Ascending aorta (tissue), 2 donors: ENCODE measurements around the gene B3GNT8. TPM values are rescaled to one million over a fixed set of nuclear protein-coding genes. Genes with fewer than 3 reads are reported as not detected.
"Not testable (repeated sequence)": the region's sequence is repeated elsewhere in the genome, so short reads cannot be mapped to it uniquely, and the experiment has no call there.

ENCODE experiments used
- DNase-seq, 2 donors: peaks; one replicate each; pipeline ENCODE4 v3.0.0-alpha.2; 2019; ENCODE audit warnings: low spot score in 2 of 2
- H3K27ac ChIP-seq, 2 donors: fragments of 200-600 bp; sonication (generic); one replicate each; pipeline ENCODE4 v1.5.1; 2016 to 2017; ENCODE audit warnings: mild to moderate bottlenecking in 1 of 2
- H3K27me3 ChIP-seq: fragments of 200-600 bp; sonication (generic); one replicate; pipeline ENCODE4 v1.5.1; 2017
- H3K36me3 ChIP-seq, 2 donors: fragments of 200-600 bp; sonication (generic); one replicate each; pipeline ENCODE4 v1.5.1; 2016
- H3K4me1 ChIP-seq, 2 donors: fragments of 200-600 bp; sonication (generic); one replicate each; pipeline ENCODE4 v1.5.1; 2016 to 2017; ENCODE audit warnings: mild to moderate bottlenecking in 1 of 2
- H3K4me3 ChIP-seq, 2 donors: fragments of 200-600 bp; sonication (generic); one replicate each; pipeline ENCODE4 v1.5.1; 2016 to 2017; ENCODE audit warnings: mild to moderate bottlenecking in 1 of 2
- H3K9me3 ChIP-seq, 2 donors: fragments of 200-600 bp; sonication (generic); one replicate each; pipeline ENCODE4 v1.5.1; 2016
- intact Hi-C: fragments of 100-400 bp; cut with DNase I; formaldehyde crosslinking; loops from one replicate; pipeline ENCODE4 v1.15.1; 2023
- total RNA-seq: library from RNA; depleted of rRNA; stranded (reverse); fragments of >200 nt; gene quantifications from one replicate; pipeline ENCODE4 v1.1.0, GENCODE V29; 2016
- TF ChIP-seq, protein P1 (sequence below), 3 experiments: fragments of 200-600 bp in 2 of 3; fragments of 450-650 bp in 1 of 3; sonication (generic) in 2 of 3; IDR thresholded peaks; one replicate each; pipeline ENCODE4 v1.5.1; 2016 to 2019; ENCODE audit warnings: antibody characterized with exemption in 3 of 3, mild to moderate bottlenecking in 1 of 3, moderate library complexity in 1 of 3

The B3GNT8 gene
- total RNA-seq, 1 donor from 2014 or later = 3.7 TPM

DNA sequence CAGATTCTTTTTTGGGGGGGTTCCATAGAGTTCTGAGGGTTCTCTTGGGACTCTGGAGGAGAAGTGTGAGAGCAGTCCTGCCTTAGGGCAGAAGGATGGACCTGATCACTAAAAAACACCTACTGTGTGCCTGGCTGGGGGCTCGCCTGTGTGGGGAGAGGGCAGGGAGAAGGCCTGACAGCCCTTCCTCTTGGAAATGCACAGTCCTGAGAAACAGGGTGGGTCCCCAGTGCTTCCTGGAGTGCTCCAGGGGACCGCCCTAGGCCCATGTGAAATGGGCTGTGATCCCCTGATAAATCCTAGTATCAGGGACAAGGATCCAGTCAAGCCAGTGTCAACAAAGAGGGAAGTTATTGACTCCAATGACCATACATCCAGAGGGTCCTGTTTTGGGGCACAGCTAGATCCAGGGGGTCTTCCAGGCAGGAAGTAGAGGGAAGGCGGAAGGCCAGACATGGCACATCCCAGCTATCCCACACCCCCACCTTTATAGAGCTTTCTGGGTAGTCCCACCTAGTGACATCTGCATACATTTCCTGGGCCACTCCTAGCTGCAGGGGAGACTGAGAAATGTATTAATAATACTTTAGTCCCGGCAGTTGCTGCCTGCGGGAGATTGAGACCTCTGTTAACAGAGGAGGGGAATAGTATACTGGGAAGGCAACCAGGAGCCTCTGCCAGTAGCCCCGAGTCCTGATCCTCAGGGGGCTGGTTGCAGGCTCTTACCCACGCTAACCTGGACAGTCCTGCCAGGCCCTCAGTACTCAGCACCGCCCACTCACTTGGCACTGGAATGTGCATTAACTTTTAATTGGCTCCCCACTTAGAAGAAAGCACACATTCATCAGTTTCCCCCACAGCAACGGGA lies 15.8 kb downstream of the B3GNT8 start:
- Histone ChIP-seq H3K9me3 (no peaks in the 10 kb centered on the region), H3K27me3 (no peaks in the 10 kb centered on the region), H3K36me3 (peaks cover 47 to 48% of the 10 kb centered on the region in 2 donors), H3K4me3 (no peak overlapping the region), H3K4me1 (peaks cover 0 to 6% of the 10 kb centered on the region in 2 donors), H3K27ac (no peak overlapping the region)
- no peak for DNase-seq
- intact Hi-C loops = no loop called here
- TF ChIP-seq, protein P1, sequence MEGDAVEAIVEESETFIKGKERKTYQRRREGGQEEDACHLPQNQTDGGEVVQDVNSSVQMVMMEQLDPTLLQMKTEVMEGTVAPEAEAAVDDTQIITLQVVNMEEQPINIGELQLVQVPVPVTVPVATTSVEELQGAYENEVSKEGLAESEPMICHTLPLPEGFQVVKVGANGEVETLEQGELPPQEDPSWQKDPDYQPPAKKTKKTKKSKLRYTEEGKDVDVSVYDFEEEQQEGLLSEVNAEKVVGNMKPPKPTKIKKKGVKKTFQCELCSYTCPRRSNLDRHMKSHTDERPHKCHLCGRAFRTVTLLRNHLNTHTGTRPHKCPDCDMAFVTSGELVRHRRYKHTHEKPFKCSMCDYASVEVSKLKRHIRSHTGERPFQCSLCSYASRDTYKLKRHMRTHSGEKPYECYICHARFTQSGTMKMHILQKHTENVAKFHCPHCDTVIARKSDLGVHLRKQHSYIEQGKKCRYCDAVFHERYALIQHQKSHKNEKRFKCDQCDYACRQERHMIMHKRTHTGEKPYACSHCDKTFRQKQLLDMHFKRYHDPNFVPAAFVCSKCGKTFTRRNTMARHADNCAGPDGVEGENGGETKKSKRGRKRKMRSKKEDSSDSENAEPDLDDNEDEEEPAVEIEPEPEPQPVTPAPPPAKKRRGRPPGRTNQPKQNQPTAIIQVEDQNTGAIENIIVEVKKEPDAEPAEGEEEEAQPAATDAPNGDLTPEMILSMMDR (IDR thresholded peaks at IDR 0.05) = no peak

DNA sequence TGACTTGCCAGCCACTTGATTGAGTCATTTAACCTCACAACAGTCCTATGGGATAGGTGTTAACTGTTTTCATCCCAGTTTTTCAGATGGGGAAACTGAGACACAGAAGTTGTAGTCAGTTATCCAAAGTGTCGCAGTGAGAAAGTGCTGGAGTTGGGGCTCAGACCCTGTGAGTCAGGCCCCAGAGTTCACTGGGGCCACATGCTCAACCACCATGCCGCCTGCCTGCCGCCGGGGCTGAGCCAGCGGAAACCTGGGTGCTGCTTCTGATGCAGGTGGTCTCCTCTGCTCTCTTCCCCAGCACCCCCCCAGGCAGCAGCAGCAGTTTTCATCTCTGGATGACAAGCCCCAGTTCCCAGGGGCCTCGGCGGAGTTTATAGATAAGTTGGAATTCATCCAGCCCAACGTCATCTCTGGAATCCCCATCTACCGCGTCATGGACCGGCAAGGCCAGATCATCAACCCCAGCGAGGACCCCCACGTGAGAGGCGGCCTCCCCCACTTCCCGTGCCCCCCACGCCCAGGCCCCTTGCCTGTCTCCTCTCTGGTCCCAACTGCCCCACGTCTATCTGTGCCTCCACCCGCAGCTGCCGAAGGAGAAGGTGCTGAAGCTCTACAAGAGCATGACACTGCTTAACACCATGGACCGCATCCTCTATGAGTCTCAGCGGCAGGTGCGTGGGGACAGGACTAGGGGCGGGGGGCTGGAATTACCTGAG lies 16.7 kb downstream of the B3GNT8 start:
- peaks cover 0 to 6% of the 10 kb centered on the region in 2 donors for H3K4me1 ChIP-seq
- H3K9me3 ChIP-seq = no peaks in the 10 kb centered on the region
- intact Hi-C loops = no loop called here
- H3K4me3 ChIP-seq = no peak overlapping the region
- peaks cover 42 to 45% of the 10 kb centered on the region in 2 donors for H3K36me3 ChIP-seq
- DNase-seq = no peak
- H3K27ac ChIP-seq = peak overlapping the region in 1 of 2 donors; percentile 3
- TF ChIP-seq, protein P1 (IDR thresholded peaks at IDR 0.05) = no peak
- H3K27me3 ChIP-seq = no peaks in the 10 kb centered on the region

DNA sequence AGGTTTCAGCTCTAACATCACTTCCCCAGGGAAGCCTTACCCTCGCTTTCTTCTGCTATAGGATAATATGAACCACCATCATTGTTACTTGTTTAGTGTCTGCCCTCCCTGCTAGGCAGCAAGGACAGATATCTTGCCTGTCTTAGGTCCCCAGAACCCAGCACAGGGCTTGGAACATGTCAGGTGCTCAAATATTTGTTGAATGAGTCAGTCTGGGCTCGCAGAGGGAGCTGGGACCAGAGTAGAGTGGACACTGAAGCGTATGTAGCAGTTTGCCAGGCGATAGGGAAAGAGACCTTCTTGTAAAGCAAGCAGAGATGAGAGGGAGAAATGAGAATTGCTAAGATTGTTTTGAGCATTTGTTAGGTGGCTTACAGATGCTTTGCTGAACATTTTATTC lies 17.9 kb downstream of the B3GNT8 start:
- Histone ChIP-seq H3K27me3 (no peaks in the 10 kb centered on the region), H3K9me3 (no peaks in the 10 kb centered on the region), H3K36me3 (peaks cover 30 to 33% of the 10 kb centered on the region in 2 donors), H3K27ac (peak overlapping the region in 1 of 2 donors; percentile 9), H3K4me3 (no peak overlapping the region), H3K4me1 (peaks cover 0 to 6% of the 10 kb centered on the region in 2 donors)
- TF ChIP-seq, protein P1 (IDR thresholded peaks at IDR 0.05) = no peak
- no peak for DNase-seq
- intact Hi-C loops = no loop called here

DNA sequence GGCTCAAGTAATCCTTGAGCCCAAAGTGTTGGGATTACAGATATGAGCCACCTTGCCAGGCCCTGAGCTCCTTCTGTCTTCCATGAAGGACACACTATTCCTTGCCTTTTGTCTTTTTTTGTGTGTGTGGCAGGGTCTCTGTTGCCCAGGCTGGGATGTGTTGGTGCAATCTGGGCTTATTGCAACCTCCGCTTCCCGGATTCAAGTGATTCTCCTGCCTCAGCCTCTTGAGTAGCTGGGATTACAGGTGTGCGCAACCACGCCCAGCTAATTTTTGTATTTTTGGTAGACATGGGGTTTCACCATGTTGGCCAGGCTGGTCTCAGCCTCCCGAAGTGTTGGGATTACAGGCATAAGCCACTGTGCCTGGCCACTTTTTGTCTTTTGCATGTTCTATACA lies 18.3 kb downstream of the B3GNT8 start:
- peak overlapping the region in 1 of 2 donors; percentile 9 for H3K27ac ChIP-seq
- DNase-seq, H3K9me3 ChIP-seq, H3K27me3 ChIP-seq, intact Hi-C loops, H3K4me3 ChIP-seq, H3K4me1 ChIP-seq: not testable (repeated sequence)
- H3K36me3 ChIP-seq = peaks cover 26 to 28% of the 10 kb centered on the region in 2 donors

DNA sequence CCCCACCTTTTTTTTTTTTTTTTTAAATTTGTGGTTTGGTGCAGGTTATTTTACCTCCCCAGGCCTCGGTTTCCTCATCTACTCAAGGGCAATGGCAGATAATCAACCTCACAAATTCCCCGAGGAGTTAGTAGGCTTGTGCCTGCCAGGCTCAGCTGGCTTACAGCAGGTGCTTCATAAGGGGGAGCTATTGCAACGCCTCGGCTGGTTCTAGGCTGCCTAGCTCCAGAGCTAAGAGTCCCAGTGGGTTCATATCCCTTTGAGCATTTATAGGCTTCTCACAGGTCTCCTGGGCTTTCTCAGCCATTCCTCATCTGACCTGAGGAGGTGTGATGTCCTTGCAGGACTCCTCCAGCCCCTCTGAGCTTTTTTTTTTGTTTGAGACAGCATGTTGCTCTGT lies 18.9 kb downstream of the B3GNT8 start:
- H3K9me3 ChIP-seq = no peaks in the 10 kb centered on the region
- TF ChIP-seq, protein P1 (IDR thresholded peaks at IDR 0.05) = no peak
- peaks cover 0 to 6% of the 10 kb centered on the region in 2 donors for H3K4me1 ChIP-seq
- peaks cover 20 to 24% of the 10 kb centered on the region in 2 donors for H3K36me3 ChIP-seq
- no peak overlapping the region for H3K27ac ChIP-seq
- intact Hi-C loops = no loop called here
- H3K27me3 ChIP-seq = no peaks in the 10 kb centered on the region
- no peak for DNase-seq
- no peak overlapping the region for H3K4me3 ChIP-seq

DNA sequence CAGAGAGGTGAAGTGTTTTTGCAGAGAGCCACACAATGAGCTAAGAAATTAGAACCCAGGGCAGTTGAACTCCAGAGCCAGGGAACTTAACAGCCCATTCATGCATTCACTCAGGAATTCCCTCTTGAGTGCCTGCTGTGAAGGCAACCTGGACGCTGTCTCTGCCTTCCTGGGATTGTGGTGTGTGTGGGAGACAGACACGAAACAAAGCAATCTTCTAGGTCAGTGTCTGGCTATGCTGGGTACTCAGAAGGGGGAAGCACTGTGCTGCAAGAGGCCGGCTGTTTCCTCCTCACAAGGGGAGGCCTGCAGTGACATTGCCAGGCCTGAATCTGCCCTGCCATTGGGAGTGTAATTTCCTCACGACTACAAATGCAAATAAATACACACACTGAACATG lies 19.9 kb downstream of the B3GNT8 start:
- no peak overlapping the region for H3K4me3 ChIP-seq
- peaks cover 13 to 19% of the 10 kb centered on the region in 2 donors for H3K36me3 ChIP-seq
- intact Hi-C loops = no loop called here
- H3K4me1 ChIP-seq = peaks cover 0 to 6% of the 10 kb centered on the region in 2 donors
- H3K9me3 ChIP-seq = no peaks in the 10 kb centered on the region
- DNase-seq = no peak
- H3K27ac ChIP-seq = no peak overlapping the region
- H3K27me3 ChIP-seq = no peaks in the 10 kb centered on the region
- TF ChIP-seq, protein P1 (IDR thresholded peaks at IDR 0.05) = no peak
